Glutamatergic neuron (in vitro differentiated cells): Measurements from ENCODE around the gene LONRF3. TPM values are rescaled to one million over a fixed set of nuclear protein-coding genes. Genes with fewer than 3 reads are reported as not detected.
"Not testable (repeated sequence)": the region's sequence is repeated elsewhere in the genome, so short reads cannot be mapped to it uniquely, and the experiment has no call there.

ENCODE experiments used
- DNase-seq: peaks from one replicate; pipeline ENCODE4 v3.0.0; 2022
- H3K27ac Mint-ChIP-seq: one replicate; pipeline ENCODE4 v1.8.0; 2020; ENCODE audit warnings: mild to moderate bottlenecking, mixed read lengths, inconsistent platforms; ENCODE audit not compliant: unreplicated experiment
- H3K27me3 Mint-ChIP-seq: one replicate; pipeline ENCODE4 v1.8.0; 2020; ENCODE audit warnings: mild to moderate bottlenecking, moderate library complexity, mixed read lengths, inconsistent platforms; ENCODE audit not compliant: unreplicated experiment
- H3K36me3 Mint-ChIP-seq: one replicate; pipeline ENCODE4 v1.8.0; 2020; ENCODE audit warnings: mild to moderate bottlenecking, mixed read lengths, inconsistent platforms; ENCODE audit not compliant: unreplicated experiment
- H3K4me1 Mint-ChIP-seq: one replicate; pipeline ENCODE4 v1.8.0; 2020; ENCODE audit warnings: mild to moderate bottlenecking, low read depth, mixed read lengths, inconsistent platforms; ENCODE audit not compliant: unreplicated experiment
- H3K4me3 Mint-ChIP-seq: one replicate; pipeline ENCODE4 v1.8.0; 2020; ENCODE audit warnings: mild to moderate bottlenecking, mixed read lengths, inconsistent platforms; ENCODE audit not compliant: unreplicated experiment
- H3K9me3 Mint-ChIP-seq: one replicate; pipeline ENCODE4 v1.8.0; 2020; ENCODE audit warnings: mild to moderate bottlenecking, moderate library complexity, mixed read lengths, inconsistent platforms; ENCODE audit not compliant: unreplicated experiment
- total RNA-seq: library from RNA; stranded (reverse); fragmentation: NEBNext Ultra II Directional; extraction: Animal tissue kit (Norgen Biotek cat#: 25700); gene quantifications from one replicate; pipeline ENCODE4 v1.2.1, GENCODE V29; 2021; ENCODE audit not compliant: unreplicated experiment
- TF ChIP-seq, protein P1 (sequence below): fragments of 200-600 bp; sonication (generic); IDR thresholded peaks from one replicate; pipeline ENCODE4 v1.5.0; 2021; ENCODE audit not compliant: partially characterized antibody, unreplicated experiment

The LONRF3 gene
- total RNA-seq, 1 donor from 2014 or later, result 0.29 TPM

DNA sequence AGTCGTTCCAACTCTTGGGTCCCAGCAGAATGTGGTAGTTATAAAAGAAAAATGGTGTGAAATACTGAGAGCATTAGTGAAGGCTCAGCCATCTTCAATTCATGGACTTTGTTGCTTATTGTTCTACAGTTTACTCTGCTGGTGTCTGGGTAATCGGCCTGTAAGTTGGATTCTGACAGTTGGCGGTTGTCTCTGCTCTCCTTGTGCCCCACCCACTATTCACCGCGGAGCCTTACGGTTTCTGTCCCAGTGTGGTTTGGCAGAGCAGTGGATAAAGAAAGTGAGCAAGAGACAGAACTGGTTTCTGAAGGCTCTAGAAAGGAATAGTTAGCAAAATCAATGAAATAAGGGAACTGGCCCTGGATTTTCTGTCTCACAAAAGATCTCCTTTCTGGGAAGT is 9.1 kb downstream of the LONRF3 start:
- no peak overlapping the region for H3K27ac Mint-ChIP-seq
- TF ChIP-seq, protein P1, sequence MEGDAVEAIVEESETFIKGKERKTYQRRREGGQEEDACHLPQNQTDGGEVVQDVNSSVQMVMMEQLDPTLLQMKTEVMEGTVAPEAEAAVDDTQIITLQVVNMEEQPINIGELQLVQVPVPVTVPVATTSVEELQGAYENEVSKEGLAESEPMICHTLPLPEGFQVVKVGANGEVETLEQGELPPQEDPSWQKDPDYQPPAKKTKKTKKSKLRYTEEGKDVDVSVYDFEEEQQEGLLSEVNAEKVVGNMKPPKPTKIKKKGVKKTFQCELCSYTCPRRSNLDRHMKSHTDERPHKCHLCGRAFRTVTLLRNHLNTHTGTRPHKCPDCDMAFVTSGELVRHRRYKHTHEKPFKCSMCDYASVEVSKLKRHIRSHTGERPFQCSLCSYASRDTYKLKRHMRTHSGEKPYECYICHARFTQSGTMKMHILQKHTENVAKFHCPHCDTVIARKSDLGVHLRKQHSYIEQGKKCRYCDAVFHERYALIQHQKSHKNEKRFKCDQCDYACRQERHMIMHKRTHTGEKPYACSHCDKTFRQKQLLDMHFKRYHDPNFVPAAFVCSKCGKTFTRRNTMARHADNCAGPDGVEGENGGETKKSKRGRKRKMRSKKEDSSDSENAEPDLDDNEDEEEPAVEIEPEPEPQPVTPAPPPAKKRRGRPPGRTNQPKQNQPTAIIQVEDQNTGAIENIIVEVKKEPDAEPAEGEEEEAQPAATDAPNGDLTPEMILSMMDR, result no peak
- H3K27me3 Mint-ChIP-seq, result no peaks in the 10 kb centered on the region
- no peak for DNase-seq
- H3K36me3 Mint-ChIP-seq, result no peaks in the 10 kb centered on the region
- H3K4me1 Mint-ChIP-seq, result no peaks in the 10 kb centered on the region
- no peaks in the 10 kb centered on the region for H3K9me3 Mint-ChIP-seq
- H3K4me3 Mint-ChIP-seq, result no peak overlapping the region

GRCh38 chrX:118988911-118989310 is 14.5 kb downstream of the LONRF3 start:
- H3K4me3 Mint-ChIP-seq, result no peak overlapping the region
- no peak for DNase-seq
- no peaks in the 10 kb centered on the region for H3K27me3 Mint-ChIP-seq
- H3K36me3 Mint-ChIP-seq, result peaks cover 3% of the 10 kb centered on the region
- TF ChIP-seq, protein P1, result no peak
- peaks cover 2% of the 10 kb centered on the region for H3K9me3 Mint-ChIP-seq
- peaks cover 2% of the 10 kb centered on the region for H3K4me1 Mint-ChIP-seq
- no peak overlapping the region for H3K27ac Mint-ChIP-seq

GRCh38 chrX:118989886-118990285 is 15.5 kb downstream of the LONRF3 start:
- peaks cover 2% of the 10 kb centered on the region for H3K9me3 Mint-ChIP-seq
- TF ChIP-seq, protein P1, result no peak
- H3K4me3 Mint-ChIP-seq, result no peak overlapping the region
- H3K27ac Mint-ChIP-seq, result no peak overlapping the region
- H3K4me1 Mint-ChIP-seq, result peaks cover 2% of the 10 kb centered on the region
- peaks cover 3% of the 10 kb centered on the region for H3K36me3 Mint-ChIP-seq
- DNase-seq, result no peak
- H3K27me3 Mint-ChIP-seq, result no peaks in the 10 kb centered on the region

- Mint-ChIP-seq H3K27me3 (no peaks in the 10 kb centered on the region), H3K9me3 (peaks cover 2% of the 10 kb centered on the region), H3K36me3 (peaks cover 3% of the 10 kb centered on the region), H3K27ac (no peak overlapping the region), H3K4me3 (no peak overlapping the region), H3K4me1 (peaks cover 2% of the 10 kb centered on the region)
- DNase-seq, result no peak
- TF ChIP-seq, protein P1, result no peak
These were observed 16.3 kb downstream of the LONRF3 start for GRCh38 chrX:118990512-118991227.

GRCh38 chrX:118992441-118993121 is 18.2 kb downstream of the LONRF3 start:
- H3K27me3 Mint-ChIP-seq, H3K36me3 Mint-ChIP-seq, H3K4me3 Mint-ChIP-seq, H3K9me3 Mint-ChIP-seq, H3K4me1 Mint-ChIP-seq, H3K27ac Mint-ChIP-seq, DNase-seq: not testable (repeated sequence)
